ENCODE results near the gene LCN1. TPM values are rescaled to one million over a fixed set of nuclear protein-coding genes. Genes with fewer than 3 reads are reported as not detected.

The LCN1 gene
- total RNA-seq, 2 donors from 2014 or later, result not detected

- peak in 1 of 4 donors; percentile 58 for DNase-seq
- WGBS, 2 donors, result 42 to 48% methylated on average over 16 to 38 of the region's 38 CpGs
Measured at GRCh38 chr9:135501261-135502167, 19.7 kb upstream of the LCN1 start.

GRCh38 chr9:135502168-135502872 is 18.9 kb upstream of the LCN1 start:
- intact Hi-C loops (cut with DNase I), result no loop called here
- Histone ChIP-seq H3K27ac (no peak overlapping the region), H3K27me3 (no peaks in the 10 kb centered on the region), H3K4me1 (peaks cover 32% of the 10 kb centered on the region), H3K4me3 (no peak overlapping the region), H3K36me3 (replicated peaks in 1 of 2; ENCODE audit: insufficient read depth in 1 of 2, low read depth in 2 of 2) (peaks cover 7 to 10% of the 10 kb centered on the region in 2 donors), H3K9me3 (no peaks in the 10 kb centered on the region)
- WGBS, 2 donors, result 86 to 90% methylated on average over 14 to 15 of the region's 15 CpGs
- TF ChIP-seq CTCF (IDR thresholded peaks at IDR 0.05) (no peak), POLR2A (IDR thresholded peaks at IDR 0.05) (no peak)
- no peak for ATAC-seq
- peak in 1 of 4 donors; percentile 9 for DNase-seq

More at GRCh38 chr9:135501261-135502167, 19.7 kb upstream of the LCN1 start:
- Histone ChIP-seq H3K9me3 (no peaks in the 10 kb centered on the region), H3K4me3 (peak overlapping the region; percentile 94 to 96), H3K27ac (peak overlapping the region in 3 of 4 donors; percentile 67 to 89 (median 81)), H3K36me3 (replicated peaks in 1 of 2; ENCODE audit: insufficient read depth in 1 of 2, low read depth in 2 of 2) (peaks cover 7 to 10% of the 10 kb centered on the region in 2 donors), H3K4me1 (peaks cover 32% of the 10 kb centered on the region), H3K27me3 (no peaks in the 10 kb centered on the region)
- intact Hi-C loops (cut with DNase I), result no loop called here
- ATAC-seq, result no peak
- TF ChIP-seq CTCF (IDR thresholded peaks at IDR 0.05) (no peak), POLR2A (IDR thresholded peaks at IDR 0.05) (no peak)

- TF ChIP-seq POLR2A (IDR thresholded peaks at IDR 0.05) (no peak), CTCF (IDR thresholded peaks at IDR 0.05) (no peak)
- Histone ChIP-seq H3K27me3 (no peaks in the 10 kb centered on the region), H3K4me1 (peaks cover 32% of the 10 kb centered on the region), H3K36me3 (replicated peaks in 1 of 2; ENCODE audit: insufficient read depth in 1 of 2, low read depth in 2 of 2) (peaks cover 7 to 10% of the 10 kb centered on the region in 2 donors), H3K9me3 (no peaks in the 10 kb centered on the region), H3K4me3 (no peak overlapping the region), H3K27ac (no peak overlapping the region)
- DNase-seq (peak in 1 of 4 donors; percentile 12), ATAC-seq (no peak)
- intact Hi-C loops (cut with DNase I), result no loop called here
- WGBS, 2 donors, result 89 to 95% methylated on average over 12 to 16 of the region's 16 CpGs
Measured at GRCh38 chr9:135502873-135503321, 18.3 kb upstream of the LCN1 start.

GRCh38 chr9:135503371-135504261 is 17.6 kb upstream of the LCN1 start:
- Histone ChIP-seq H3K9me3 (no peaks in the 10 kb centered on the region), H3K27me3 (no peaks in the 10 kb centered on the region), H3K4me1 (peaks cover 31% of the 10 kb centered on the region), H3K27ac (no peak overlapping the region), H3K36me3 (replicated peaks in 1 of 2; ENCODE audit: insufficient read depth in 1 of 2, low read depth in 2 of 2) (peaks cover 7 to 10% of the 10 kb centered on the region in 2 donors), H3K4me3 (no peak overlapping the region)
- WGBS, 2 donors, result 88 to 91% methylated on average over 23 to 41 of the region's 41 CpGs
- ATAC-seq (no peak), DNase-seq (peak in 1 of 4 donors; percentile 11)
- intact Hi-C loops (cut with DNase I), result no loop called here
- no peak for TF ChIP-seq CTCF (IDR thresholded peaks at IDR 0.05)
- TF ChIP-seq POLR2A (IDR thresholded peaks at IDR 0.05), result no peak

Data from body of pancreas (tissue), 4 donors.